Measurements from ENCODE around the gene CCDC34.
"Not testable (repeated sequence)": the region's sequence is repeated elsewhere in the genome, so short reads cannot be mapped to it uniquely, and the experiment has no call there.

CCDC34 gene

DNA sequence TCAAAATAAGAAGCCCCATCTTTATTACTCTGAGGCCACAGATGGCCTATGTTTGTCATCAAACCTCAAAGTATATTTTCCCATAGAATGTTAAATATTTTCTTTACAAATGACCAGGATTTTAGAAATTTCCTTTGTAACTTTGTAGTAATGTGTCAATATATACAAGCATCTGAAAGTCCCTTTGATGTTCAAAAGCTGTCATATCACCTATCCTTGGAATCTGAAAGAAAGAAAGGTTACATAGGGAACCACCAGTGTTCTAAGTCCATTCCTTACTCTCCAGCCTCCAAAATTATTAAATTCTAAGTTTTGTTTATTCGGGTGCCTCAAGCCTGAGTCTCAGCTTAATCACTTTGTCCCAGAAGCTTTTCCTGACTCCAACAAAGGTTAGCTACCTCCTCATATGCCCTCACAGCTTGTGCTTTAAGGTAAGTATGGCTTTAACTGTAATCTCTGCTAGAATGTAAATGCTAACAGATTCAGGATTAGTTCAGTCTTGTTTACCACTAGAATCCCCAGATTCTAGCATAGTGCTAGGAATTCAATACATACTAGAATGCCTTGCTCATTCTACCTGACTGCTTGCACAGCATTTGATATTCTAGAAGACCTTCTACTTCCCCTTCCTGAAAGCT, 32.3 kb downstream of the CCDC34 start:
- Mint-ChIP-seq H3K4me3 (no peak overlapping the region), H3K27me3 (ENCODE audit: low read depth) (no peaks in the 10 kb centered on the region), H3K4me1 (ENCODE audit: low read depth) (no peaks in the 10 kb centered on the region), H3K36me3 (ENCODE audit: low read depth) (no peaks in the 10 kb centered on the region), H3K27ac (no peak overlapping the region), H3K9me3 (no peaks in the 10 kb centered on the region)

DNA sequence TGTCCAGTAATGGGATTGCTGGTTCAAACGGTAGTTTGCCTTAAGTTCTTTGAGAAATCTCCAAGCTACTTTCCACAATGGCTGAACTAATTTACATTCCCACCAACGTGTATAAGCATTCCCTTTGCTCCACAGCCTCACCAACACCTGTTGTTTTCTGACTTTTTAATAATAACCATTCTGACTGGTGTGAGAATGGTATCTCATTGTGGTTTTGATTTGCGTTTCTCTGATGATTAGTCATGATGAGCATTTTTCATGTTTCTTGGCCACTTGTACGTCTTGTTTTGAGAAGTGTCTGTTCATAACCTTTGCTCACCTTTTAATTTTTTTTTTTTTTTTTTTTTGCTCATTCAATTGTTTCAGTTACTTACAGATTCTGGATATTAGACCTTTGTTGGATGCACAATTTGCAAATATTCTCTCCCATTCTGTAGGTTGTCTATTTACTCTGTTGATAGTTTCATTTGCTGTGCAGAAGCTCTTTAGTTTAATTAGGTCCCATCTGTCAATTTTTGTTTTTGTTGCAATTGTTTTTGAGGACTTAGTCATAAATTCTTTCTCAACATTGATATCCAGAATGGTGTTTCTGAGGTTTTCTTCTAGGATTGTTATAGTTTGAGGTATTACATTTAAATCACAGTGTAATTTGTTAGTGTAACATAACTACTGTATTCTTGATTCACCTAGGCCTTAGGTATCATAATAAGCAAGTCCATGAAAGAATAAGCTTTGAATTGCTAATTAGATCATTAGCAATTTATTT, 33.0 kb downstream of the CCDC34 start:
- Mint-ChIP-seq H3K36me3 (ENCODE audit: low read depth) (no peaks in the 10 kb centered on the region), H3K4me3 (no peak overlapping the region), H3K27me3 (ENCODE audit: low read depth) (no peaks in the 10 kb centered on the region), H3K4me1 (ENCODE audit: low read depth) (no peaks in the 10 kb centered on the region), H3K9me3 (no peaks in the 10 kb centered on the region), H3K27ac (no peak overlapping the region)

- Mint-ChIP-seq H3K27ac (no peak overlapping the region), H3K36me3 (ENCODE audit: low read depth) (no peaks in the 10 kb centered on the region), H3K4me1 (ENCODE audit: low read depth) (no peaks in the 10 kb centered on the region), H3K9me3 (no peaks in the 10 kb centered on the region), H3K27me3 (ENCODE audit: low read depth) (no peaks in the 10 kb centered on the region), H3K4me3 (no peak overlapping the region)
Measured at GRCh38 chr11:27328614-27329013, 34.4 kb downstream of the CCDC34 start.

DNA sequence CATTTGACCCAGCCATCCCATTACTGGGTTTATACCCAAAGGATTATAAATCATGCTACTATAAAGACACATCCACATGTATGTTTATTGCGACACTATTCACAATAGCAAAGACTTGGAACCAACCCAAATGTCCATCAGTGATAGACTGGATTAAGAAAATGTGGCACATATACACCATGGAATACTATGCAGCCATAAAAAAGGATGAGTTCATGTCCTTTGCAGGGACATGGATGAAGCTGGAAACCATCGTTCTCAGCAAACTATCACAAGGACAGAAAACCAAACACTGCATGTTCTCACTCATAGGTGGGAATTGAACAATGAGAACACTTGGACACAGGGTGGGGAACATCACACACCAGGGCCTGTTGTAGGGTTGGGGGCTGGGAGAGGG, 36.0 kb downstream of the CCDC34 start:
- not testable (repeated sequence) for H3K27ac Mint-ChIP-seq; H3K9me3 Mint-ChIP-seq; H3K4me1 Mint-ChIP-seq (ENCODE audit: low read depth); H3K4me3 Mint-ChIP-seq; H3K27me3 Mint-ChIP-seq (ENCODE audit: low read depth); H3K36me3 Mint-ChIP-seq (ENCODE audit: low read depth)

DNA sequence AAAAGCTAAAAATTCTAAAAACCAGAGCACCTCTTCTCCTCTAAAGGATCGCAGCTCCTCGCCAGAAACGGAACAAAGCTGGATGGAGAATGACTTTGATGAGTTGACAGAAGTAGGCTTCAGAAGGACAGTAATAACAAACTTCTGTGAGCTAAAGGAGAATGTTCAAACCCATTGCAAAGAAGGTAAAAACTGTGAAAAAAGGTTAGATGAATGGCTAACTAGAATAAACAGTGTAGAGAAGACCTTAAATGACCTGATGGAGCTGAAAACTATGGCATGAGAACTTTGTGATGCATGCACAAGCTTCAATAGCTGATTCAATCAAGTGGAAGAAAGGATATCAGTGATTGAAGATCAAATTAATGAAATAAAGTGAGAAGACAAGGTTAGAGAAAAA, 40.8 kb downstream of the CCDC34 start:
- not testable (repeated sequence) for H3K36me3 Mint-ChIP-seq (ENCODE audit: low read depth); H3K4me3 Mint-ChIP-seq; H3K4me1 Mint-ChIP-seq (ENCODE audit: low read depth); H3K9me3 Mint-ChIP-seq; H3K27ac Mint-ChIP-seq; H3K27me3 Mint-ChIP-seq (ENCODE audit: low read depth)

DNA sequence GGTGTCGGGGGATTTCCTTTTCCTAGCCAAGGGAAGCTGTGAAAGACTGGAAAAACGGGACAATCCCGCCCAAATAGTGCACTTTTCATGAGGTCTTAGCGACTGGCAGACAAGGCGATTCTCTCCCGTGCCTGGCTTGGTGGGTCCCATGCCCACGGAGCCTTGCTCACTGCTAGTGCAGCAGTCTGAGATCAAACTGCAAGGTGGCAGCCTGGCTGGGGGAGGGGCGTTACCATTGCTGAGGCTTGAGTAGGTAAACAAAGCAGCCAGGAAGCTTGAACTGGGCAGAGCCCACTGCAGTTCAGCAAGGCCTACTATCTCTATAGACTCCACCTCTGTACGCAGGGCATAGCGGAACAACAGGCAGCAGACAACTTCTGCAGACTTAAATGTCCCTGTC, 41.7 kb downstream of the CCDC34 start:
- not testable (repeated sequence) for H3K4me1 Mint-ChIP-seq (ENCODE audit: low read depth); H3K27ac Mint-ChIP-seq; H3K27me3 Mint-ChIP-seq (ENCODE audit: low read depth); H3K36me3 Mint-ChIP-seq (ENCODE audit: low read depth); H3K9me3 Mint-ChIP-seq; H3K4me3 Mint-ChIP-seq

DNA sequence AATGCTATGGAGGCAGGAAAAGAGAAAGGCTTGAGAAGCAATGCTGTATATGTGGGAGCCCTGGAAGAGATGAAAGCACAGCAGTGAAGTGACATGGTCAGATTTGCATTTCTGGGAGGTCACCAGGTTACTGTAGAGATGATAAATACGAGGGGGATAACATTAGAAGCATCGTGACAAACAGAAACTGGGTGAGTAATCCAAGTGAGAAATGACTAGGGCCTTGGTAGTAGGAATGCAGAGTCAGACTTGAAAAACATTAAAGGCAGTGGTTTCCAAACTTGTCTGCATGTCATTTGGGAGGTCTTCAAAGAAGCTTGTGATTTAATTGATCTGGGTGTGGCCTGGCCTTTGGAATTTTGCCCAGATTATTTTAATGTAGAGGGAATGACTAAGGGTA, 43.9 kb downstream of the CCDC34 start:
- H3K9me3 Mint-ChIP-seq, result no peaks in the 10 kb centered on the region
- no peak overlapping the region for H3K4me3 Mint-ChIP-seq
- no peaks in the 10 kb centered on the region for H3K36me3 Mint-ChIP-seq (ENCODE audit: low read depth)
- no peak overlapping the region for H3K27ac Mint-ChIP-seq
- H3K27me3 Mint-ChIP-seq (ENCODE audit: low read depth), result no peaks in the 10 kb centered on the region
- H3K4me1 Mint-ChIP-seq (ENCODE audit: low read depth), result peaks cover 9% of the 10 kb centered on the region

DNA sequence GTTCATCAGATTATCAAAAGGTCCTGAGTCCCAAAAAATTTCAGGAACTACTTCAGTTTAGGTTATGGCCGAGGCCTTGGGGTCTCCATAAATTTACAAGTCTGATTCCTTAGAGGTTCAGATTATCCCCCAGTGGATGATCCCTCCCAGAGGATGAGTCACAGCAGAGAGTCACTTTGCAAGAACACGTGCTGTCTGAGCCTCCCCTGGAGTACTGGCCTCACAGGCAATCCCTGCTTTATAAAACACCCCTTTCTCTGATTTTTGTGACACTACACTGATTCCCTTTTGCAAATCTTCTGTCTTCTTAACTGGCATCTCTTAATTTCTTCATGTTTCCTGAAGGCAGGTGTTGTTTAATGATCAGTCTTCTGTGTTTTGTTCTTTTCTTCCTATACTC, 45.3 kb downstream of the CCDC34 start:
- H3K27ac Mint-ChIP-seq, result no peak overlapping the region
- H3K27me3 Mint-ChIP-seq (ENCODE audit: low read depth), result no peaks in the 10 kb centered on the region
- H3K4me3 Mint-ChIP-seq, result no peak overlapping the region
- H3K4me1 Mint-ChIP-seq (ENCODE audit: low read depth), result peaks cover 9% of the 10 kb centered on the region
- no peaks in the 10 kb centered on the region for H3K9me3 Mint-ChIP-seq
- no peaks in the 10 kb centered on the region for H3K36me3 Mint-ChIP-seq (ENCODE audit: low read depth)

DNA sequence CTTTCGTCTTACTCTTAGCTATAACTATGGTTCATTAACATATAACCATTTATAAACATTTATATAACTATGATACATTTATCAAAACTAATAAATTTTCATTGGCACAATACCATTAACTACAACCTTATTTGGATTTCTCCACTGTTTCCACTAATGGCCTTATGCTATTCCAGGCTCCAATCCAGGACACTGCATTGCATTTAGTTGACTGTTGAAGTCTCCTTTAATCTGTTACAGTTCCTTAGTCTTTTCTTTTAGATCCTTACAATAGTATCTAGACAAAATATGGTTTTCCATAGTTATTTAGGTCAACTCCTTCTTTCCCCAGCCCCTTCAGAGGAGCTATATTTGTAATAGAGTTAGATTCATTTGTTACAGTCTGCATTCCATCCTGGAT, 47.2 kb downstream of the CCDC34 start:
- H3K4me1 Mint-ChIP-seq (ENCODE audit: low read depth), result peaks cover 9% of the 10 kb centered on the region
- H3K4me3 Mint-ChIP-seq, result no peak overlapping the region
- H3K27me3 Mint-ChIP-seq (ENCODE audit: low read depth), result no peaks in the 10 kb centered on the region
- H3K27ac Mint-ChIP-seq, result no peak overlapping the region
- no peaks in the 10 kb centered on the region for H3K9me3 Mint-ChIP-seq
- H3K36me3 Mint-ChIP-seq (ENCODE audit: low read depth), result no peaks in the 10 kb centered on the region

GRCh38 chr11:27313157-27313821, 49.7 kb downstream of the CCDC34 start:
- Mint-ChIP-seq H3K27ac (no peak overlapping the region), H3K27me3 (ENCODE audit: low read depth) (no peaks in the 10 kb centered on the region), H3K36me3 (ENCODE audit: low read depth) (no peaks in the 10 kb centered on the region), H3K9me3 (no peaks in the 10 kb centered on the region), H3K4me1 (ENCODE audit: low read depth) (no peaks in the 10 kb centered on the region), H3K4me3 (no peak overlapping the region)

GRCh38 chr11:27312110-27312509, 50.9 kb downstream of the CCDC34 start:
- H3K9me3 Mint-ChIP-seq, result no peaks in the 10 kb centered on the region
- no peaks in the 10 kb centered on the region for H3K27me3 Mint-ChIP-seq (ENCODE audit: low read depth)
- H3K4me3 Mint-ChIP-seq, result no peak overlapping the region
- H3K27ac Mint-ChIP-seq, result no peak overlapping the region
- H3K4me1 Mint-ChIP-seq (ENCODE audit: low read depth), result no peaks in the 10 kb centered on the region
- no peaks in the 10 kb centered on the region for H3K36me3 Mint-ChIP-seq (ENCODE audit: low read depth)

- H3K9me3 Mint-ChIP-seq, result no peaks in the 10 kb centered on the region
- H3K27me3 Mint-ChIP-seq (ENCODE audit: low read depth), result no peaks in the 10 kb centered on the region
- no peak overlapping the region for H3K4me3 Mint-ChIP-seq
- no peaks in the 10 kb centered on the region for H3K36me3 Mint-ChIP-seq (ENCODE audit: low read depth)
- H3K4me1 Mint-ChIP-seq (ENCODE audit: low read depth), result no peaks in the 10 kb centered on the region
- no peak overlapping the region for H3K27ac Mint-ChIP-seq
Measured at GRCh38 chr11:27310707-27311106, 52.3 kb downstream of the CCDC34 start.

DNA sequence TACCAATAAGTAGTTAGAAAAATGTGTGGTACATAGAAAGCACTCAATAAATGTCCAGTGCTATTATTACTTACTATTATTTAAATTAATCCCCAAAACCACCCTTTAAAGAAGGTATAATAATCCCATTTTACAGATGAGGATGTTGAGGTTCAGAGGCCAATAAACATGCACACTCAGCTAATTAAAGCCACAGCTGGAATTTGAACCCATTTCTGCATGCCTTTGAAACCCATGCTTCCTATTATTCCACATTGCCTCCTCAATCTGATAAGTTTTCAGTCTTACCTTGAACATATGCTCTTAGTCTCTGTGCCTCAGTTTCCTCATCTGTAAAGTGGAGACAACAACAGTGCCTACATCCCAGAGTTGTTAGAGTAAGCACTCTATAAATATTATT, 52.8 kb downstream of the CCDC34 start:
- H3K36me3 Mint-ChIP-seq (ENCODE audit: low read depth), result no peaks in the 10 kb centered on the region
- H3K4me1 Mint-ChIP-seq (ENCODE audit: low read depth), result no peaks in the 10 kb centered on the region
- no peak overlapping the region for H3K4me3 Mint-ChIP-seq
- no peaks in the 10 kb centered on the region for H3K27me3 Mint-ChIP-seq (ENCODE audit: low read depth)
- H3K9me3 Mint-ChIP-seq, result no peaks in the 10 kb centered on the region
- H3K27ac Mint-ChIP-seq, result no peak overlapping the region

- H3K9me3 Mint-ChIP-seq, result no peaks in the 10 kb centered on the region
- H3K4me3 Mint-ChIP-seq, result no peak overlapping the region
- no peaks in the 10 kb centered on the region for H3K27me3 Mint-ChIP-seq (ENCODE audit: low read depth)
- no peaks in the 10 kb centered on the region for H3K4me1 Mint-ChIP-seq (ENCODE audit: low read depth)
- H3K27ac Mint-ChIP-seq, result no peak overlapping the region
- no peaks in the 10 kb centered on the region for H3K36me3 Mint-ChIP-seq (ENCODE audit: low read depth)
Measured at GRCh38 chr11:27309046-27309445, 54.0 kb downstream of the CCDC34 start.

GRCh38 chr11:27307232-27307631, 55.8 kb downstream of the CCDC34 start:
- no peaks in the 10 kb centered on the region for H3K27me3 Mint-ChIP-seq (ENCODE audit: low read depth)
- H3K36me3 Mint-ChIP-seq (ENCODE audit: low read depth), result no peaks in the 10 kb centered on the region
- no peaks in the 10 kb centered on the region for H3K9me3 Mint-ChIP-seq
- no peaks in the 10 kb centered on the region for H3K4me1 Mint-ChIP-seq (ENCODE audit: low read depth)
- H3K4me3 Mint-ChIP-seq, result no peak overlapping the region
- no peak overlapping the region for H3K27ac Mint-ChIP-seq

All from T-helper 1 cell treated with Interleukin-12 subunit alpha and Interleukin-12 subunit beta and Interleukin-4 antibody, amounts not matched to agents 30 μg/mL and 1 μg/mL, for 36 hours (primary cell).